Transverse colon (tissue), 4 donors: ENCODE results near the gene SF3B6. TPM values are rescaled to one million over a fixed set of nuclear protein-coding genes. Genes with fewer than 3 reads are reported as not detected.
A peak's percentile ranks its signal among the peaks of the same experiment; 100 is the strongest.

Experiments
- DNase-seq: peaks from one replicate; pipeline ENCODE4 v3.0.0-alpha.2; 2019
- H3K27ac ChIP-seq, 4 donors: fragments of 200-600 bp; sonication (generic); 2 replicates each; pipeline ENCODE4 v1.5.1; 2016 to 2018; ENCODE audit warnings: inconsistent platforms in 4 of 4
- H3K27me3 ChIP-seq: fragments of 200-600 bp; sonication (generic); 2 replicates; pipeline ENCODE4 v1.5.1; 2017; ENCODE audit warnings: inconsistent platforms
- H3K36me3 ChIP-seq, 4 donors: fragments of 200-600 bp; sonication (generic); 2 replicates each; pipeline ENCODE4 v1.5.1; 2017 to 2019; ENCODE audit warnings: inconsistent platforms in 4 of 4
- H3K4me1 ChIP-seq, 4 donors: fragments of 200-600 bp; sonication (generic); 2 replicates each; pipeline ENCODE4 v1.5.1; 2017 to 2020; ENCODE audit warnings: inconsistent platforms in 4 of 4
- H3K4me3 ChIP-seq, 4 donors: fragments of 200-600 bp; sonication (generic); 1 replicate in 1 of 4; 2 replicates in 3 of 4; pipeline versions ENCODE4 v1.5.1 to v1.6.1; 2017 to 2019; ENCODE audit warnings: inconsistent platforms in 4 of 4
- H3K9me3 ChIP-seq, 2 donors: fragments of 200-600 bp; sonication (generic); 2 replicates each; pipeline ENCODE4 v1.5.1; 2017 to 2019; ENCODE audit warnings: inconsistent platforms in 2 of 2
- EP300 ChIP-seq: sonication (generic); formaldehyde crosslinking; IDR thresholded peaks from one replicate; pipeline ENCODE4 v1.6.1; 2017; ENCODE audit warnings: antibody characterized with exemption, low read depth
- POLR2A ChIP-seq: fragments of 450-650 bp; IDR thresholded peaks from one replicate; pipeline ENCODE4 v1.6.1; 2016; ENCODE audit warnings: antibody characterized with exemption, mild to moderate bottlenecking, moderate library complexity
- POLR2AphosphoS5 ChIP-seq, 3 donors: sonication (generic); formaldehyde crosslinking; IDR thresholded peaks; one replicate each; pipeline ENCODE4 v1.6.1; 2016; ENCODE audit warnings: antibody characterized with exemption in 3 of 3
- WGBS, 2 donors: methylation state at CpG; one replicate each; pipeline ENCODE4 v1.1.5; 2018; ENCODE audit warnings: low coverage in 1 of 2; 5-methylcytosine and 5-hydroxymethylcytosine counted together
- in situ Hi-C, 4 donors: fragments of 200-750 bp; cut with MboI; loops; one replicate each; pipeline versions ENCODE4 v1.15.0 to v1.15.1; 2017; ENCODE audit warnings: low sequenced_read_pairs in 3 of 4, low pct_ligation_motif_present in 1 of 4, low pct_unique_long_range_greater_than_20kb in 1 of 4
- intact Hi-C: fragments of 100-400 bp; cut with DNase I; formaldehyde crosslinking; loops from one replicate; pipeline ENCODE4 v1.15.1; 2023; ENCODE audit warnings: low total_unique reads
- total RNA-seq, 4 donors: library from RNA; depleted of rRNA; stranded (reverse); fragments of >200 nt; gene quantifications; one replicate each; pipeline ENCODE4 v1.1.0, GENCODE V29; 2016
- TF ChIP-seq, protein P1 (sequence below), 5 experiments: fragments of 200-600 bp in 3 of 5; fragments of 450-650 bp in 2 of 5; sonication (generic) in 3 of 5; IDR thresholded peaks; 1 replicate in 2 of 5; 2 replicates in 3 of 5; pipeline ENCODE4 v1.5.1; 2016 to 2017; ENCODE audit warnings: antibody characterized with exemption in 5 of 5, inconsistent platforms in 3 of 5, mild to moderate bottlenecking in 2 of 5, moderate library complexity in 1 of 5

Gene SF3B6
- total RNA-seq, 4 donors from 2014 or later = 17.3 to 104 (median 93.2) TPM

DNA sequence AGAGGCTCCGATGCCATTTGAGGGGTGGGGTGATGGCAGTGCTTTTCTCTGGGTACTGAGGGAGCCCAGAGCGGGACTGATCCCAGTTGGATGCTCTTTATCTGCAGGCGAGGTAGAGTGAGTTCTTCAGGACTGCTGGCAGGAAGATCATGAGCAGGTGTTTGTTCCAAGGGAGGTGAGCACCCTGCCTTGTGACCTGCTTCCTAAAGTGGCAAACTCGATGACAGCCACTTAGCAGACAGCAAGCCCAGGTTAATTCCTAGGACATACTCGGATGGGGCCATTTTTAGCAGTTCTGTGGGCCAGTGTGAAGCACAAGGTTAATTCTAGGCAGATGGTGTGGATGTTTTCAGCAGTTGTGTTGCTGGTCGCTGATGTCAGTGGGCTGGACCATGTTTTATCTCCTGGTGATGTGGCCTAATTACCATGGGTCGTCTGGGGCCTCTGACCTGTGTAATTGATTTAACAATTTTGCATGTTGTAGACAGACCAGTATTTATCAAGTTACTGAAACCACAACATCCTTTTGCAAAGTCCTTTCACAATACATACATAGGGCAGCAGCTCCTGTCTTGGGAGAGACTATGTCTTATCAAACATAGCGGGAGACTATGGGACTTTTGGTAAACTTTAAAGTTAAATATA, 21.6 kb downstream of the SF3B6 start:
- no peak for DNase-seq
- TF ChIP-seq POLR2A (no peak), EP300 (no peak)
- TF ChIP-seq, protein P1, sequence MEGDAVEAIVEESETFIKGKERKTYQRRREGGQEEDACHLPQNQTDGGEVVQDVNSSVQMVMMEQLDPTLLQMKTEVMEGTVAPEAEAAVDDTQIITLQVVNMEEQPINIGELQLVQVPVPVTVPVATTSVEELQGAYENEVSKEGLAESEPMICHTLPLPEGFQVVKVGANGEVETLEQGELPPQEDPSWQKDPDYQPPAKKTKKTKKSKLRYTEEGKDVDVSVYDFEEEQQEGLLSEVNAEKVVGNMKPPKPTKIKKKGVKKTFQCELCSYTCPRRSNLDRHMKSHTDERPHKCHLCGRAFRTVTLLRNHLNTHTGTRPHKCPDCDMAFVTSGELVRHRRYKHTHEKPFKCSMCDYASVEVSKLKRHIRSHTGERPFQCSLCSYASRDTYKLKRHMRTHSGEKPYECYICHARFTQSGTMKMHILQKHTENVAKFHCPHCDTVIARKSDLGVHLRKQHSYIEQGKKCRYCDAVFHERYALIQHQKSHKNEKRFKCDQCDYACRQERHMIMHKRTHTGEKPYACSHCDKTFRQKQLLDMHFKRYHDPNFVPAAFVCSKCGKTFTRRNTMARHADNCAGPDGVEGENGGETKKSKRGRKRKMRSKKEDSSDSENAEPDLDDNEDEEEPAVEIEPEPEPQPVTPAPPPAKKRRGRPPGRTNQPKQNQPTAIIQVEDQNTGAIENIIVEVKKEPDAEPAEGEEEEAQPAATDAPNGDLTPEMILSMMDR (IDR thresholded peaks at IDR 0.05) = no peak
- H3K27me3 ChIP-seq = peaks cover 8% of the 10 kb centered on the region
- intact Hi-C loops = no loop called here
- H3K27ac ChIP-seq = no peak overlapping the region
- in situ Hi-C loops = no loop called here
- H3K36me3 ChIP-seq = no peaks in the 10 kb centered on the region
- peaks cover 0 to 10% (median 2%) of the 10 kb centered on the region in 4 donors for H3K4me1 ChIP-seq
- WGBS, 2 donors = 62 to 75% methylated on average over 7 to 8 of the region's 8 CpGs
- H3K9me3 ChIP-seq = no peaks in the 10 kb centered on the region
- H3K4me3 ChIP-seq = no peak overlapping the region

DNA sequence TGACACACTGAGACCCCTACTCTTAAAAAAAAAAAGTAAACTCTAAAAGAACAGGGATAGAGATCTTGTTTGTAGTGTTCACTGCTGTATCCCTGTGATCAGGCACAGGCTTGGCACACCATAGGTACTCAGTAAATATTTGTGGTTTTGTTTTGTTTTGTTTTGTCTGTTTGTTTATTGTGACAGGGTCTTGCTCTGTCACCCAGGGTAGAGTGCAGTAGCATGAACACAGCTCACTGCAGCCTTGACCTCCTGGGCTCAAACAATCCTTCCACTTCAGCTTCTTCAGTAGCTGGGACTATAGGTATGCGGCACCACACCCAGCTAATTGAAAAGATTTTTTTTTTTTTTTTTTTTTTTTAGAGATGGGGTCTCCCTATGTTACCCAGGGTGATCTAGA, 23.2 kb downstream of the SF3B6 start:
- Histone ChIP-seq H3K27ac (no peak overlapping the region), H3K4me1 (peaks cover 5 to 17% (median 11%) of the 10 kb centered on the region in 4 donors), H3K4me3 (no peak overlapping the region), H3K36me3 (no peaks in the 10 kb centered on the region), H3K9me3 (no peaks in the 10 kb centered on the region), H3K27me3 (peaks cover 13% of the 10 kb centered on the region)
- DNase-seq = no peak
- in situ Hi-C loops (no loop called here), intact Hi-C loops (no loop called here)
- WGBS, 2 donors = 100% methylated on average over 1 of the region's 1 CpG
- TF ChIP-seq EP300 (no peak), POLR2AphosphoS5 (IDR thresholded peaks at IDR 0.05) (no peak), POLR2A (no peak)
- TF ChIP-seq, protein P1 (IDR thresholded peaks at IDR 0.05) = no peak

DNA sequence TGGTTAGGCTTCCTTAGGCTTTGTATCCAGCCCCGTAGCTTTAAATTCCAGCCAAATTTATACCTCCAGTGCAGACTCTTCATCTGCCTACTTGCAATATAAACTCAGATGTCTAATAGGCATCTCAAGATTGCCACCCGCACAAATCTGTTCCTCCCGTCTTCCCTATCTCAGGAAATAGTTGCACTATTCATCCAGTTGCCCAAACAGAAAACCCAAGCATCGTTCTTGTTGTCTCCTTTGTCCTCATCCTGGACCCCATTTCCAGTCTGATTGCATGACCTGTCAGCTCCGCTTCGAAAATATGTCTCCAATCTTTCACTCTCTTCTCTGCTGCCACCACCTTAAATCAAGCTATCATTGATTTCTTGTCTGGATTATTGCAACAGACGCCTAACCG, 24.3 kb downstream of the SF3B6 start:
- no peak overlapping the region for H3K4me3 ChIP-seq
- in situ Hi-C loops = no loop called here
- peaks cover 5 to 22% (median 15%) of the 10 kb centered on the region in 4 donors for H3K4me1 ChIP-seq
- intact Hi-C loops = no loop called here
- DNase-seq = no peak
- TF ChIP-seq EP300 (no peak), POLR2AphosphoS5 (IDR thresholded peaks at IDR 0.05) (no peak), POLR2A (no peak)
- TF ChIP-seq, protein P1 (IDR thresholded peaks at IDR 0.05) = no peak
- no peaks in the 10 kb centered on the region for H3K9me3 ChIP-seq
- no peak overlapping the region for H3K27ac ChIP-seq
- H3K36me3 ChIP-seq = no peaks in the 10 kb centered on the region
- H3K27me3 ChIP-seq = peaks cover 13% of the 10 kb centered on the region
- 81 to 93% methylated on average over 3 to 8 of the region's 8 CpGs for WGBS, 2 donors

DNA sequence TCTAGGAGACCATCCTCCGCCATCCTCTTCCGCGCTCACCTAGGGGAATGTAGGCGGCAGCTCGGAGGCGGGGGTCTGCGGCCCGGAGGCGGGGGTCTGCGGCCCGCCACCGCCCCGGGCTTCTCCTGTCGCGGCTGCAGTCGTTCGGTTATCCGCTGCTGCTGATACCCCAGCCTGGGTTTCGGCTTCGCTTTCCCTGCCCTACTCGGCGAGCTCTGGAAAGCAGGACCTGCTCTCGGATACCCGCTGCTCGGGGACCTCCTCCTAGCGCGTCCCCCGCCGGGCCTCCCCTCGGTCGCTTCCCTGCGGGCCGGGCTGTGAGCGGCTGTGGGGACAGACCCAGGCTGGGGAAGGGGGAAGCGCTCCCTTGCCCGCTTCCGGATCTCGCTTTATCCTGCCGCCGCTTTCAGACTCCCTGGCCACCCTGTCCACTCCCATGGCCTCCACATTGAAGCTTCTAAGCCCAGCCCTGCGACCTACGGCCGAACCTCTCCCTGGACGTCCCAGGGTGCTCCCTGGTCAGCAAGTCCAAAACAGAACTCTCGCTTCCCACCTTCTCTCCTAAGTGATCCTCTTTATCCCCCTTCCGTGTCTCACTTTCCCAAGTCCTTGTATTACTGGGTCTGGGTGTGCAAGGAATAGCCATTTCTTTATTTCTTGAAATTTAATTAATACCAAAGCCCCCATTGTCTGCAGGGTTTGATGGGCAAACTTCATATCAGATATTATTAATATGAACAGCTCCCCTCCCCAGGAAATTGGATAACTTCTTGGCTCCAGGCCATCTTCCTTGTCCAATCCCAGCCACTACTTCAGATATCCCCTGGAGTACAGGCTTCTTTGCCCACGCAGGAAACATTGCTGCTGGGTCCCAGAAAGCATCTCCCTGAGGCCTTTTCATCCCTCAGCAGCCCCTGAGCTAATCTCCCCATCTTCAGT, 25.8 kb downstream of the SF3B6 start:
- intact Hi-C loops (no loop called here), in situ Hi-C loops (no loop called here)
- H3K4me3 ChIP-seq = peak overlapping the region; percentile 68 to 83 (median 73)
- peak; percentile 19 for DNase-seq
- H3K36me3 ChIP-seq = no peaks in the 10 kb centered on the region
- peaks cover 9 to 31% (median 23%) of the 10 kb centered on the region in 4 donors for H3K4me1 ChIP-seq
- H3K9me3 ChIP-seq = no peaks in the 10 kb centered on the region
- WGBS, 2 donors = 15 to 19% methylated on average over 6 to 36 of the region's 47 CpGs
- H3K27ac ChIP-seq = peak overlapping the region; percentile 64 to 72 (median 70)
- H3K27me3 ChIP-seq = peaks cover 13% of the 10 kb centered on the region
- no peak for TF ChIP-seq POLR2AphosphoS5 (IDR thresholded peaks at IDR 0.05)
- TF ChIP-seq, protein P1 (IDR thresholded peaks at IDR 0.05) = no peak
- TF ChIP-seq EP300 = no peak
- TF ChIP-seq POLR2A = no peak
